PC-3 (cell line): ENCODE data around the gene PELI2. TPM values are rescaled to one million over a fixed set of nuclear protein-coding genes. Genes with fewer than 3 reads are reported as not detected.
A peak's percentile ranks its signal among the peaks of the same experiment; 100 is the strongest.

ENCODE experiments used
- ATAC-seq: fragments of 200-7000 bp; cut with Tn5 transposase; 2 replicates; pipeline ENCODE4 v1.9.1; 2020; ENCODE audit warnings: mild to moderate bottlenecking, moderate library complexity
- BruUV-seq: library from RNA; stranded (reverse); fragments of 400-500 nt; replicated peaks from 2 replicates; lab custom pipeline; 2021; lab: Mats Ljungman, UMichigan
- CTCF ChIA-PET: fragments of 300-600 bp; sonication (Branson Sonifier 250); formaldehyde crosslinking; loops from one replicate; lab custom pipeline; 2022; ENCODE audit warnings: antibody characterized with exemption; lab: Charles Lee
- POLR2A ChIA-PET: fragments of 300-600 bp; sonication (Branson Sonifier 250); formaldehyde crosslinking; loops from one replicate; lab custom pipeline; 2022; ENCODE audit warnings: antibody characterized with exemption; ENCODE audit not compliant: unreplicated experiment; lab: Charles Lee
- DNase-seq: peaks from one replicate; pipeline ENCODE4 v3.0.0-alpha.2; 2015
- H2AFZ ChIP-seq: fragments of 300-600 bp; sonication (generic); 2 replicates; pipeline ENCODE4 v1.6.0; 2016; ENCODE audit warnings: antibody characterized with exemption, low read length
- H3F3A ChIP-seq: fragments of 300-600 bp; sonication (generic); one replicate; pipeline ENCODE4 v1.6.0; 2017; ENCODE audit warnings: antibody characterized with exemption, low read length, control low read depth, mild to moderate bottlenecking; ENCODE audit not compliant: unreplicated experiment
- H3K27ac ChIP-seq: fragments of 300-600 bp; sonication (generic); 2 replicates; pipeline ENCODE4 v1.5.1; 2016; ENCODE audit warnings: mild to moderate bottlenecking, low read length
- H3K27me3 ChIP-seq: fragments of 300-600 bp; sonication (generic); 2 replicates; pipeline ENCODE4 v1.6.1; 2016; ENCODE audit warnings: low read length, mixed read lengths
- H3K36me3 ChIP-seq: fragments of 300-600 bp; sonication (generic); 2 replicates; pipeline ENCODE4 v1.6.1; 2016; ENCODE audit warnings: low read depth, mixed run types, low read length, mixed read lengths
- H3K4me1 ChIP-seq: fragments of 300-600 bp; sonication (generic); 2 replicates; pipeline ENCODE4 v1.5.1; 2016; ENCODE audit warnings: low read length; ENCODE audit not compliant: insufficient read depth
- H3K4me2 ChIP-seq: fragments of 300-600 bp; sonication (generic); 2 replicates; pipeline ENCODE4 v1.6.0; 2016; ENCODE audit warnings: low read length
- H3K4me3 ChIP-seq: fragments of 300-600 bp; sonication (generic); 2 replicates; pipeline ENCODE4 v1.5.1; 2016; ENCODE audit warnings: mild to moderate bottlenecking, low read length, mixed read lengths
- H3K79me2 ChIP-seq: fragments of 300-600 bp; sonication (generic); 2 replicates; pipeline ENCODE4 v1.6.1; 2017; ENCODE audit warnings: low read length, mixed read lengths
- H3K9ac ChIP-seq: fragments of 300-600 bp; sonication (generic); 2 replicates; pipeline ENCODE4 v1.6.0; 2016; ENCODE audit warnings: mild to moderate bottlenecking, low read length
- H3K9me2 ChIP-seq: fragments of 300-600 bp; sonication (generic); replicated peaks from 2 replicates; pipeline ENCODE4 v1.6.1; 2016; ENCODE audit warnings: mixed run types, low read length, mixed read lengths
- H3K9me3 ChIP-seq: fragments of 300-600 bp; sonication (generic); 2 replicates; pipeline ENCODE4 v1.6.1; 2016; ENCODE audit warnings: low read length, mixed read lengths
- H4K20me1 ChIP-seq: fragments of 300-600 bp; sonication (generic); 2 replicates; pipeline ENCODE4 v1.6.1; 2016; ENCODE audit warnings: low read length, mixed read lengths
- CTCF ChIP-seq: fragments of 300-600 bp; sonication (generic); conservative IDR thresholded peaks from 2 replicates; pipeline ENCODE4 v1.5.1; 2017; ENCODE audit warnings: antibody characterized with exemption, low read depth, mild to moderate bottlenecking, low read length
- EZH2 ChIP-seq: fragments of 300-600 bp; sonication (generic); IDR thresholded peaks from one replicate; pipeline ENCODE4 v1.6.1; 2017; ENCODE audit warnings: antibody characterized with exemption, mild to moderate bottlenecking, low read length; ENCODE audit not compliant: unreplicated experiment
- EZH2phosphoT487 ChIP-seq: fragments of 300-600 bp; sonication (generic); IDR thresholded peaks from 2 replicates; pipeline ENCODE4 v1.6.1; 2018; ENCODE audit warnings: mild to moderate bottlenecking, antibody characterized with exemption, low read length, borderline replicate concordance
- intact Hi-C: fragments of 100-400 bp; cut with micrococcal nuclease; formaldehyde crosslinking; loops from 2 replicates; pipeline ENCODE4 v1.9.0; 2023
- total RNA-seq: library from RNA; depleted of rRNA; stranded (reverse); fragments of >200 nt; gene quantifications from 2 replicates; pipeline ENCODE4 v1.2.3, GENCODE V29; 2014

PELI2 gene
- total RNA-seq, 1 experiment from 2014 or later, result 0.11 TPM

GRCh38 chr14:56224229-56224628, 106.0 kb downstream of the PELI2 start:
- no peaks in the 10 kb centered on the region for H3K79me2 ChIP-seq
- peak; percentile 31; the same call in 1 of the 2 replicates for ATAC-seq
- H2AFZ ChIP-seq, result no peak overlapping the region
- peaks cover 90% of the 10 kb centered on the region for H3K27me3 ChIP-seq
- no peaks in the 10 kb centered on the region for H3K36me3 ChIP-seq
- intact Hi-C loops, result no loop called here
- BruUV-seq, result no TSS peak
- no peak overlapping the region for H3K9ac ChIP-seq
- ChIA-PET POLR2A (interaction anchor here (0.6 kb wide), 1 partner anchor 1609 kb away, joined by 4 read pairs; no protein-coding TSS in a partner anchor), CTCF (no interaction called here)
- no peak for TF ChIP-seq EZH2
- H3K4me3 ChIP-seq, result no peak overlapping the region
- no peak for DNase-seq
- H3K9me3 ChIP-seq, result no peaks in the 10 kb centered on the region
- no peaks in the 10 kb centered on the region for H3K9me2 ChIP-seq
- H4K20me1 ChIP-seq, result no peaks in the 10 kb centered on the region
- H3K4me1 ChIP-seq, result no peaks in the 10 kb centered on the region
- H3K4me2 ChIP-seq, result no peak overlapping the region
- H3K27ac ChIP-seq, result no peak overlapping the region
- no peaks in the 10 kb centered on the region for H3F3A ChIP-seq

GRCh38 chr14:56224691-56225681, 106.8 kb downstream of the PELI2 start:
- Histone ChIP-seq H3K27ac (no peak overlapping the region), H3K9me2 (no peaks in the 10 kb centered on the region), H3K4me3 (no peak overlapping the region), H2AFZ (no peak overlapping the region), H3K4me2 (no peak overlapping the region), H3K4me1 (no peaks in the 10 kb centered on the region), H3F3A (no peaks in the 10 kb centered on the region), H3K27me3 (peaks cover 87% of the 10 kb centered on the region), H3K79me2 (no peaks in the 10 kb centered on the region), H3K9ac (no peak overlapping the region), H4K20me1 (no peaks in the 10 kb centered on the region), H3K36me3 (no peaks in the 10 kb centered on the region), H3K9me3 (no peaks in the 10 kb centered on the region)
- no peak for TF ChIP-seq EZH2
- no peak for TF ChIP-seq CTCF
- TF ChIP-seq EZH2phosphoT487, result no peak
- POLR2A ChIA-PET, result no interaction called here
- BruUV-seq, result no TSS peak
- no peak for DNase-seq
- intact Hi-C loops, result no loop called here
- CTCF ChIA-PET, result no interaction called here
- no peak for ATAC-seq

GRCh38 chr14:56235388-56235787, 117.2 kb downstream of the PELI2 start:
- Histone ChIP-seq H4K20me1 (no peaks in the 10 kb centered on the region), H3K27ac (no peak overlapping the region), H3K4me2 (no peak overlapping the region), H3K9ac (no peak overlapping the region), H3F3A (no peaks in the 10 kb centered on the region), H3K4me1 (no peaks in the 10 kb centered on the region), H3K79me2 (no peaks in the 10 kb centered on the region), H3K9me2 (0 out of 2 replicates have a peak, but pooled peaks cover 3% of the 10 kb centered on the region), H3K27me3 (peaks cover 54% of the 10 kb centered on the region), H3K4me3 (no peak overlapping the region), H3K36me3 (no peaks in the 10 kb centered on the region), H2AFZ (no peak overlapping the region), H3K9me3 (no peaks in the 10 kb centered on the region)
- ATAC-seq, result no peak
- TF ChIP-seq CTCF, result no peak
- TF ChIP-seq EZH2phosphoT487, result no peak
- no peak for TF ChIP-seq EZH2
- ChIA-PET CTCF (no interaction called here), POLR2A (no interaction called here)
- no TSS peak for BruUV-seq
- no peak for DNase-seq
- intact Hi-C loops, result no loop called here
